ENCODE measurements around the gene NR1H2.

Gene NR1H2

DNA sequence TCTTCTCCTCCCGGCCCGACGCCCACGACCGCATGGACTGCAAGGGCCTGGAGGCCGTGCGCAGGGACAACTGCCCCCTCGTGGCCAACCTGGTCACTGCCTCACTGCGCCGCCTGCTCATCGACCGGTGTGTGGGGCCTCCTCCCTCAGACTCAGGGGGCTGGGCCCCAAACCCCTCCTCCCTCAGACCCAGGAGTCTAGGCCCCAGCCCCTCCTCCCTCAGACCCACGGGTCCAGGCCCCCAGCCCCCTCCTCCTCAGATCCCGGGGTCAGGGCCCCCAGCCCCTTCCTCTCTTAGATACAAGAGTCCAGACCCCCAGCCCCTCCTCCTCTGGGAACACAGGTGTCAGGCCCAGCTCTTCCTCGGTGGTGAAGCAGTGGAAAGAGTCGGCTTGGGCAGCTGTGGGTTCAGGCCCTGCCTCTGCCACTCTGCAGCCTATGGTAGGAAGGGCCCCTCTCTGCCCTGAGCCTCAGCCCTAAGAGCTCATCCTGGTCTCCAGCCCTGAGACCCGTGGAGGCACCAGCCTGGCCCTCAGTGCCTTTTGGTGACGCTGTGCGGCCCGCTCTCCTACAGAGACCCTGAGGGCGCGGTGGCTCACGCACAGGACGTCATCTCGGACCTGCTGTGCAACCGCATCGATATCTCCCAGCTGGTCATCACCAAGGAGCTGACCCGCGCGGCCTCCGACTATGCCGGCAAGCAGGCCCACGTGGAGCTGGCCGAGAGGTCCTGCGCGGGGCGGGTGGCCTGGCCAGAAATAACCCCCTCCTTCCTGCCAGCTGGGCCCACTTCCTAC, 38.8 kb downstream of the NR1H2 start:
- H3K9me3 ChIP-seq (ENCODE audit: severe bottlenecking): no peaks in the 10 kb centered on the region
- H3K36me3 ChIP-seq: peaks cover 38% of the 10 kb centered on the region
- peak; percentile 92 for TF ChIP-seq CTCF (IDR thresholded peaks at IDR 0.05; ENCODE audit: low read depth, low read length)
- no peak overlapping the region for H3K27ac ChIP-seq
- no peak overlapping the region for H3K4me3 ChIP-seq (ENCODE audit: low read depth, low read length)
- no peaks in the 10 kb centered on the region for H3K27me3 ChIP-seq (ENCODE audit: insufficient read depth, low read depth, severe bottlenecking)
- peak; percentile 87 for DNase-seq

DNA sequence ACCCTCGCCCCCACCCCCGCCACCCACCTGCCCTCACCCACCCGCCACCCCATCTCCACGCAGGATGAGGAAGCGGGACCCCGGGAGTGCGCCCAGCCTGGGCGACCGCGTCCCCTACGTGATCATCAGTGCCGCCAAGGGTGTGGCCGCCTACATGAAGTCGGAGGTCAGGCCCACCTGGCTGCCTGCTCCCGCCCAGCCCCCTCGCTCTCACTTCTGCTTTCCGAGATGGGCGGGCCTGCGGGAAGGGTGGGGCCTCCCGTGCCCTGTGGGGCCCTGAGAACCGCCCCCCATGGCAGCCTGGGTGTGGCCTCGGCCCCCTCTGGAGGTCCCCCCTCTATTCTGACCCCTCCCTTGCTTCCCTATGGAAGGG, 39.4 kb downstream of the NR1H2 start:
- no peak for DNase-seq
- H3K36me3 ChIP-seq: peaks cover 33% of the 10 kb centered on the region

DNA sequence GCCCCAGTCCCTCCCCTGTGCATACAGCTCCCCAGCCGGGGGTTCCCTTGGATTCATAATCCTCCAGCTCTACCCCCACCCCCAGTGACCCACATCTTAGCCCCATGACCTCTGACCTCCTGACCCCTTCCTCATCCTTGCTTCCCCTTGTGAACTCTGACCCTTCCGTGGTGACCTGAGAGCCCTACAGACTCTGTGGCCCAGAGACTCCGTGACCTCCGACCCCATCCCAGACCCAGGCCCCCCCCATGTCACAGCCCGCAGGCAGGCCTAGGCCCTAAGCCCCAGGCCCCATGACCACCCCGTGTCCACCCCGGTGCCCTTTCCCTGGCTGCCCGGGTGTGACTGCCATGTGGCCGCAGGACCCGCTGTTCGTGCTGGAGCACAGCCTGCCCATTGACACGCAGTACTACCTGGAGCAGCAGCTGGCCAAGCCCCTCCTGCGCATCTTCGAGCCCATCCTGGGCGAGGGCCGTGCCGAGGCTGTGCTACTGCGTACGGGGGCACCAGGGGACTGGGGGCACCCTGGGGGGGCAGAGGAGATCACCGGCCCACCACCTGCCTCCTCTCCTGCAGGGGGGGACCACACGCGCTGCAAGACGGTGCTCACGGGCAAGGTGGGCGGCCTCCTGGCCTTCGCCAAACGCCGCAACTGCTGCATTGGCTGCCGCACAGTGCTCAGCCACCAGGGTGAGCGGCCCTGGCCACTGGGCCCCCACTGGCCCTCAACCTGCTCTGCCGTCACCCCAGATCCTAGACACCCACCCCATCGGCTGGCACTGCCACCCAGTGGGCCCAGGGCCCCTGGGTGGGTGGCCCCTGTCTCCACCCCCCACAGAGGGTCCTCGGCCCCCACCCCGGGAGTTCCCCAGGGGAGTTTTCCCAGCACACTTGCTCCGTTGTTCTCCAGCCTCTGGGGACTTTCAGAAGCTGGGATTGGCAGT, 40.0 kb downstream of the NR1H2 start:
- DNase-seq: no peak
- H3K4me3 ChIP-seq (ENCODE audit: low read depth, low read length): no peak overlapping the region
- no peaks in the 10 kb centered on the region for H3K9me3 ChIP-seq (ENCODE audit: severe bottlenecking)
- H3K27ac ChIP-seq: no peak overlapping the region
- peaks cover 28% of the 10 kb centered on the region for H3K36me3 ChIP-seq
- no peaks in the 10 kb centered on the region for H3K27me3 ChIP-seq (ENCODE audit: insufficient read depth, low read depth, severe bottlenecking)
- TF ChIP-seq CTCF (IDR thresholded peaks at IDR 0.05; ENCODE audit: low read depth, low read length): no peak

More for the DNA sequence above, 39.4 kb downstream of the NR1H2 start:
- Histone ChIP-seq H3K9me3 (ENCODE audit: severe bottlenecking) (no peaks in the 10 kb centered on the region), H3K27ac (no peak overlapping the region), H3K27me3 (ENCODE audit: insufficient read depth, low read depth, severe bottlenecking) (no peaks in the 10 kb centered on the region), H3K4me3 (ENCODE audit: low read depth, low read length) (no peak overlapping the region)
- TF ChIP-seq CTCF (IDR thresholded peaks at IDR 0.05; ENCODE audit: low read depth, low read length): no peak

- no peaks in the 10 kb centered on the region for H3K27me3 ChIP-seq (ENCODE audit: insufficient read depth, low read depth, severe bottlenecking)
- H3K4me3 ChIP-seq (ENCODE audit: low read depth, low read length): no peak overlapping the region
- H3K9me3 ChIP-seq (ENCODE audit: severe bottlenecking): no peaks in the 10 kb centered on the region
- peaks cover 23% of the 10 kb centered on the region for H3K36me3 ChIP-seq
- no peak for DNase-seq
- H3K27ac ChIP-seq: no peak overlapping the region
- TF ChIP-seq CTCF (IDR thresholded peaks at IDR 0.05; ENCODE audit: low read depth, low read length): no peak
Measured at GRCh38 chr19:50417111-50418081, 41.1 kb downstream of the NR1H2 start.
